Skeletal muscle satellite cell (primary cell): Measurements from ENCODE around the gene EEFSEC.

Experiments used
- H3K27me3 ChIP-seq: 2 replicates; pipeline ENCODE4 v1.7.0; 2013; ENCODE audit warnings: low read length; ENCODE audit not compliant: control insufficient read depth, insufficient read depth
- H3K36me3 ChIP-seq: 2 replicates; pipeline ENCODE4 v1.7.0; 2013; ENCODE audit warnings: mild to moderate bottlenecking, control low read depth, low read length; ENCODE audit not compliant: insufficient read depth
- H3K4me1 ChIP-seq: 2 replicates; pipeline ENCODE4 v1.7.0; 2013; ENCODE audit warnings: low read length; ENCODE audit not compliant: control insufficient read depth, insufficient read depth
- H3K4me2 ChIP-seq: 2 replicates; pipeline ENCODE4 v1.7.0; 2013; ENCODE audit warnings: mild to moderate bottlenecking, low read length
- H3K4me3 ChIP-seq: 2 replicates; pipeline ENCODE4 v1.7.0; 2013; ENCODE audit warnings: low read length
- H3K9ac ChIP-seq: 2 replicates; pipeline ENCODE4 v1.7.0; 2013; ENCODE audit warnings: mild to moderate bottlenecking, low read depth, low read length, moderate library complexity
- H3K9me3 ChIP-seq: replicated peaks from 2 replicates; pipeline ENCODE4 v1.7.0; 2013; ENCODE audit warnings: mild to moderate bottlenecking, control low read depth, low read length

EEFSEC gene

GRCh38 chr3:128203169-128203568, 49.9 kb downstream of the EEFSEC start:
- H3K9me3 ChIP-seq: no peaks in the 10 kb centered on the region
- H3K4me2 ChIP-seq: no peak overlapping the region
- H3K4me1 ChIP-seq: no peaks in the 10 kb centered on the region
- H3K27me3 ChIP-seq: no peaks in the 10 kb centered on the region
- H3K9ac ChIP-seq: no peak overlapping the region
- no peak overlapping the region for H3K4me3 ChIP-seq
- H3K36me3 ChIP-seq: no peaks in the 10 kb centered on the region

DNA sequence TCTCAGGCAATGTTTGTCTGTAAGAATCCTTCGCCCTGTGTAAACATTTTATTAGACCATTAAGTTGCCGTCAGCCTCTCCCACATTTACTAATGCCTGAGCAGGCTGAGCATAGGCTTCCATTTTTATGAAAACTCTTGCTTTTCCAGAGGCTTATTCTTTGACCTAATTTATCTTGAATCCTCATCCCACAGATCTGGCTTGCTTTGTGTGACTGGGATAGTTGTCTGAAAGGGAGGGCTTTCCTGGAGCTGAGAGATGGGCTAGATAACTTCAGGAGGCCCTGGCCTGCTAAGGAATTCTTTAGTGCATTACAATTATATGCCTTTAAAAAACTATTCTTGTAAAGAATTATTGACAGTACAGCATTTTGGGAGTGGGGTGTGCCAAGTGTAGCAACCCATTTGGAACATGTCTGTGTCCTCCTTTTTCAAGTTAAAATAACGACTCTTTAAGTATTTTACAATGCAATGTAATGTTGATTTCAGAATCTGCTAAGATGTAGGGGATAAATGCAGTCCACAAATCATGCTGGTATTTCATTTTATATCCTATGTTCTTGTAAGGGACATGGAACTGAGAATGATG, 52.4 kb downstream of the EEFSEC start:
- Histone ChIP-seq H3K27me3 (no peaks in the 10 kb centered on the region), H3K9me3 (no peaks in the 10 kb centered on the region), H3K4me2 (no peak overlapping the region), H3K36me3 (no peaks in the 10 kb centered on the region), H3K9ac (no peak overlapping the region), H3K4me1 (no peaks in the 10 kb centered on the region), H3K4me3 (no peak overlapping the region)

GRCh38 chr3:128207951-128208350, 54.7 kb downstream of the EEFSEC start:
- Histone ChIP-seq H3K4me1 (no peaks in the 10 kb centered on the region), H3K36me3 (no peaks in the 10 kb centered on the region), H3K9ac (no peak overlapping the region), H3K4me2 (no peak overlapping the region), H3K9me3 (no peaks in the 10 kb centered on the region), H3K4me3 (no peak overlapping the region), H3K27me3 (no peaks in the 10 kb centered on the region)

GRCh38 chr3:128210711-128211110, 57.4 kb downstream of the EEFSEC start:
- no peaks in the 10 kb centered on the region for H3K4me1 ChIP-seq
- H3K9me3 ChIP-seq: no peaks in the 10 kb centered on the region
- no peak overlapping the region for H3K4me2 ChIP-seq
- no peak overlapping the region for H3K9ac ChIP-seq
- H3K27me3 ChIP-seq: no peaks in the 10 kb centered on the region
- no peaks in the 10 kb centered on the region for H3K36me3 ChIP-seq
- H3K4me3 ChIP-seq: no peak overlapping the region

- H3K36me3 ChIP-seq: no peaks in the 10 kb centered on the region
- no peak overlapping the region for H3K4me2 ChIP-seq
- no peaks in the 10 kb centered on the region for H3K9me3 ChIP-seq
- no peaks in the 10 kb centered on the region for H3K4me1 ChIP-seq
- H3K9ac ChIP-seq: no peak overlapping the region
- H3K27me3 ChIP-seq: no peaks in the 10 kb centered on the region
- H3K4me3 ChIP-seq: no peak overlapping the region
These were observed 60.8 kb downstream of the EEFSEC start for GRCh38 chr3:128214056-128214455.

GRCh38 chr3:128215290-128215689, 62.0 kb downstream of the EEFSEC start:
- no peaks in the 10 kb centered on the region for H3K27me3 ChIP-seq
- no peaks in the 10 kb centered on the region for H3K9me3 ChIP-seq
- no peak overlapping the region for H3K4me3 ChIP-seq

GRCh38 chr3:128215800-128216495, 62.7 kb downstream of the EEFSEC start:
- Histone ChIP-seq H3K4me2 (no peak overlapping the region), H3K4me1 (no peaks in the 10 kb centered on the region), H3K27me3 (no peaks in the 10 kb centered on the region), H3K9me3 (no peaks in the 10 kb centered on the region), H3K36me3 (no peaks in the 10 kb centered on the region), H3K9ac (no peak overlapping the region), H3K4me3 (no peak overlapping the region)

More at GRCh38 chr3:128215290-128215689, 62.0 kb downstream of the EEFSEC start:
- H3K36me3 ChIP-seq: no peaks in the 10 kb centered on the region
- no peak overlapping the region for H3K4me2 ChIP-seq
- H3K9ac ChIP-seq: no peak overlapping the region
- H3K4me1 ChIP-seq: no peaks in the 10 kb centered on the region

GRCh38 chr3:128217702-128218547, 64.6 kb downstream of the EEFSEC start:
- no peaks in the 10 kb centered on the region for H3K36me3 ChIP-seq
- H3K27me3 ChIP-seq: no peaks in the 10 kb centered on the region
- no peaks in the 10 kb centered on the region for H3K9me3 ChIP-seq
- H3K4me3 ChIP-seq: no peak overlapping the region
- H3K4me2 ChIP-seq: no peak overlapping the region
- no peaks in the 10 kb centered on the region for H3K4me1 ChIP-seq
- H3K9ac ChIP-seq: no peak overlapping the region

DNA sequence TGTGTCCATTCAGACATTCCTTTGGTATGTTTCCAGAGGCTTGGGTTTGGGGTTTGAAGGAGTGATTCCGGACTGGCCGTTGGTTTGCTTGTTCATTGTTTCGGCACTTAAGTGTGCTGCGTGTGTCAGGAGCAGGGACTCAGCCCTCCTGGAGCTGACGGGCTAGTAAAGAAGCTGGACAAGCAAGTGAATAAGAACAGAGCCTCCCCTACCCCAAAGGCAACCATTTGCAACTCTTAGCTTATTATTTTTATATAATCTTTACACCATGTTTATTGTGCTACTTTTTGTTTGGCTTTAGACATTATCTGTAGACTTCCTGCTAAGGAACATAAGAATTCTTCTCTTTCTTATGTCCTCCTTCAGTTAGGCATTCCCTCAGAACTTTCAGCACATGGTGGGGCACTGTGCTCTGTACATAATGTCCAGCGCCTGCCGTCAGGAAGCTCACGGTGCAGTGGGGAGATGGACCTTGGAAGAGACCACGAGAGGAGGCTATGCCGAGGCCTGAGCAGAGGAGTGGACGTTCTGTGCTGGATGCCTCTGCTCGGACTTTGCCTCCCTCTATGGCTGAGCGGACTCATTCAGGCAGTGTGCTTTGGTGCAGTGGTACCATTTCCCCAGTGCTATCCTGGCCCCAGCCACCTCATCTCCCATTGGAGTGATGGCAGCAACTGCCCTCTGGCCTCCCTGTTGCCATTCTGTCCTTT, 65.4 kb downstream of the EEFSEC start:
- Histone ChIP-seq H3K4me3 (no peak overlapping the region), H3K4me2 (no peak overlapping the region), H3K9me3 (peaks cover 4% of the 10 kb centered on the region), H3K4me1 (no peaks in the 10 kb centered on the region), H3K9ac (no peak overlapping the region), H3K27me3 (no peaks in the 10 kb centered on the region), H3K36me3 (no peaks in the 10 kb centered on the region)

DNA sequence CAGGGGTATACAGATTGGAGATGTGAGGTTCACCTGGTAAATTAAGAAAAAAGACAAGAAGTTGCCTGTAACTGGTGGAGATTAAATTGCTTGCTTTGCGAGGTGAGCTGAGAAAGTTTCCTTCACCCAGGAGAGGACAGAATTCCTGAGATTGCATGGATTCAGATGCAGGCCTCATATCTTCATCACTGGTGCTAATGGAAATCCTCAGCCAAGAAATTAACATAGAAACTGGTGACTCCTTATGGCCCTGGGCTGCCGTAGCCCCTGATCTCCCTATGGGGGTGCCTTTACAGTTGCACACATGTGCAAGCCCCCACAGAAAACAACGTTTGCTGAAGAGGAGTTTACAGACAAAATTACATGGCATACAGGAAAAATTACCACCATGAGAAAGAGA, 68.0 kb downstream of the EEFSEC start:
- H3K36me3 ChIP-seq: no peaks in the 10 kb centered on the region
- H3K4me3 ChIP-seq: no peak overlapping the region
- no peak overlapping the region for H3K4me2 ChIP-seq
- no peaks in the 10 kb centered on the region for H3K27me3 ChIP-seq
- no peak overlapping the region for H3K9ac ChIP-seq
- H3K9me3 ChIP-seq: peaks cover 4% of the 10 kb centered on the region
- H3K4me1 ChIP-seq: no peaks in the 10 kb centered on the region

GRCh38 chr3:128222796-128223385, 69.6 kb downstream of the EEFSEC start:
- Histone ChIP-seq H3K4me2 (no peak overlapping the region), H3K9me3 (peaks cover 4% of the 10 kb centered on the region), H3K4me3 (no peak overlapping the region), H3K4me1 (no peaks in the 10 kb centered on the region), H3K27me3 (no peaks in the 10 kb centered on the region), H3K9ac (no peak overlapping the region), H3K36me3 (no peaks in the 10 kb centered on the region)
